Dedifferentiated amniotic fluid mesenchymal stem cell (primary cell): Measurements from ENCODE around the gene MTF1.
"Not testable (repeated sequence)": the region's sequence is repeated elsewhere in the genome, so short reads cannot be mapped to it uniquely, and the experiment has no call there.

Source experiments
- DNase-seq: peaks from one replicate; pipeline ENCODE4 v3.0.0-alpha.2; 2016; ENCODE audit errors: extremely low spot score

The MTF1 gene

DNA sequence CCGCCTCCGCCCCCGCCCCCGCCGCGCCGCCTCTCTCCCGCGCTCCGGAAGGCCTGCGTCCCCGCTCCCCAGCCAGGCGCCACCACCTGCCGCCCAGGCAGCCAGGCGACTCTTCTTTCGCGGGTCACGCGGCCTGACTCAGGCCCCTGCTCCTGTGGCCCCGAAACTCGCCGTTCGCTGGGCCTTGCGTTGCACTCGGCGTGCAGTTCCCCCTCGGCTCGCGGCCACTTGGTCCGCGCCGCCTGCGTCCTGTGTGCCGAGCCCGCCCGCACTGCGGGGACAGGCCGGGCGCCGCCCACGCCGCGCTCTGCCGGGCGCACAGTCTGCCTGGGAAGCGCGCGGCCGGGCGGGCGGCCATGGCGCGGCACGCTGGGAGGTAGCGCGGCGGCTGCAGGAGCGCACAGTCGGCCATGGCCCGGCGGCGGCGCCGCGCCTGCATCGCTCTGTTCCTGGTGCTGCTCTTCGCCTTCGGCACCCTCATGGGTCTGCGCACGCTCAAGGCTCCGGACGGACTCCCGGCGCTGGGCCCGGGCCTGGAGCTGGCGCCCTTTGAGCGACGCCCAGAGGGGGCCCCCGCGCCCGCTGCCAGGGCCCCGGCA lies 65.5 kb downstream of the MTF1 start, which contains the start of gene MANEAL:
TSS of gene MANEAL (plus strand) at position 75 of the 599 bp plus-strand sequence. CDS start at position 411, 336 bp downstream.
- peak; percentile 15 for DNase-seq

DNA sequence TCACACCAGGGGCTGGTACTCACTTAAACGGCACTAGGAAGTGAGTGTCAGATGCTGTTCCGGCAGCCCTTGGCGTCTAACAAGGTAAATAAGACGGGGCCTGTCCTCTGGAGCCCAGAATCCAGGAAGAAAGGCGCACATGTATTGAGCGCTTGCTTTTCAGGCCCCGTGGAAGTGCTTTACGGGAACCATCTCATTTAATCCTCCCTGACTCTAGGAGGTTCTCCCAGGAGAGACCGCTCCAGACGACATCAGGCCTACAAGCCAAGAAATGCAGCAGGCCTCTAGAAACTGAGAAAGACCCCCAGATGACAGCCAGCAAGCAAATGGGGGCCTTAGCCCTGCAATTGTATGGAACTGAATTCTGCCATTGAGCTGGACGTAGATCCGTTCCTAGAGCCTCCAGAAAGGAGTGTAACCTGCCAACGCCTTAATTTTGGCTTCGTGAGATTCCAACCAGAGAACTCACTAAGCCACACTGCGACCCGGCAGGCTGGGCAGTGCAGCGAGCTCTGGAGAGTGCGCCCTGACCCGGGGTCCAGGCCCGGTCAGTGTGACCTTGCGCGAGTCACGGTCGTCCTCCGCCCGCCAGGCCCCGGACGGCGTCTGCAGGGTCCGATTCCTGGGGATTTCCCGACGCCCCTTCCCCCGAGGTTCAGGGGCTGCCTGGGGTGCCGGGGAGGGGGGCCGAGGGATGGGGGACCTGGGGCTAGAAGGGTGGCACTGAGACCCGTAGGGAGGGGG lies 66.3 kb downstream of the MTF1 start:
- no peak for DNase-seq

- no peak for DNase-seq
Observed at GRCh38 chr1:37782491-37782890, 76.9 kb downstream of the MTF1 start.

- DNase-seq: no peak
Observed at GRCh38 chr1:37778654-37779053, 80.7 kb downstream of the MTF1 start.

DNA sequence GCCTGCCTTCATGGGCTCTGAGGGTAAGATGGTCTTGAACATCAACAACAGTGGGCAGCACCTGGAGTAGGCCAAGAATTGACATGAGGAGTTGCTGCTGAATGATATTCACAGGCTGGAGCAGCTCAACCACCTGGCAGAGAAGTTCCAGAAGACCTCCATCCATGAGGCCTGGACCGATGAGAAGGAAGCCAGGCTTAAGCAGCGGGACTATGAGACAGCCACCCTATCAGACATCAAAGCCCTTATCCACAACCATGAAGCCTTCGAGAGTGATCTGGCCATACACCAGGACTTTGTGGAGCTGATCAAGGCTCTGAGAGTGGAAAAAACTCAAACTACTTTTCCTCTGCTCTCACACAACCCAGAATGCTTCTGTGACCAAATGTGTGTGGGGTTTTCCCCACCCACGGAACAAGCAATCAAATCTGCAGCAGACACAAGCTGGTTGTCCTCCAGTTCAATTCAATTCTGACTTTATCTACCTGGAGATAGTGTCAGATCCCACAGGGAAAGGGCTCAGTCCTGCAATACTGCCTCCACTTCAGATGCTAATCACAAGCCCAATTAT lies 82.4 kb downstream of the MTF1 start:
- DNase-seq: no peak

GRCh38 chr1:37771440-37771839 lies 88.0 kb downstream of the MTF1 start:
- not testable (repeated sequence) for DNase-seq

DNA sequence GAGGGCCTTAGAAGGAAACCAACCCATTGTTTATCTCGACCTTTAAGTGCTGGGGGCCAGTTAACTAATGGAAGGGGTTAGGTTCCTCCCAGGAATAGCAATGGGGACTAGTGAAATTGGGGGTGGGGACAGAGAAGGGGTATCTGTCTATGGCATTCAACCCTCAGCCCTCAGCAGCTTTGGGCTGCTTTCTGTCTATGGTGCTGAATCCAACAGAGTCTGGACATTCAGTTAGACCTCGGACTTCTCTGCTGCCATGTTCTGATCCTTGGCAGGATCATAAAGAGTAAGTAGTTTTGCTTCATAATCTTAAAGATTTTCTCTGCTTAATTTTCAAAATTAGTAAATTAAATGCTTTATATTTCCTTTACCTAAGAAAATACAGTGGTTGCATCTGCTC lies 91.9 kb downstream of the MTF1 start:
- DNase-seq: no peak

DNA sequence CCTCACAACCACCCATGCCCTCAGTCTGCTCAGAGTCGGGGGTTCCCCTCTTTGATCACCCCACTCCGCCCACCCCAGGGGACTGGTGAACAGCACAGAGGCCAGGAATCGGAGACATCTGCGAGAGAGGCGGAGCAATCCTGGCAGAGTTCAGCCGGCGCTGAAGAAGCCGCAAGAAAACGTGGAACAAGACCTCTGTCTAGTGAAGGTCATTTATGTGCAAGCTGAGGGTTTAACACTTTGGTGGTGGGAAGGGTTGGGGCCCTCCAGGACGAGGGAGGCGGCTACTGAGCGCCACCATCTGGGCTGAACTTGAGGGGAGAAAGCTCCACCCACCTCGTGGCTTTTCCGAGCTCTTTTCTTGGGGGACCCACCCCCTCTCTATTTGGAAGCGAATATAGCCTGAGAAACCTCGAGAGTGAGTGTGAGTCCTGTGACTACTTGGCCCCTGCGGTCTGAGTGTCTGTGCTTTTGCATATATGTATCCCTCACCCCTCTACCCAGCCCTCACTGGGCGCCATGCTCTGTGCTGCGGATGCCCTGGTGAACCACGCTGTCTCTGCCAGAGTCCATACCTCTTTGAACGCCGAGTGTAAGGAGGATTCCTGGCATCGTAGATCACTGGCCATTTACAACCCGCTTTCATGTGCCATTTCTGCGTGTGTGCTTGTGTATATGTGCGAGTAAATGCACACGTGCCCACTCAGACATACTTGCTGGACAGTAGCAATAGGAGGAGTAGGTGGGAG lies 93.3 kb downstream of the MTF1 start:
- no peak for DNase-seq

- DNase-seq: no peak
Observed at GRCh38 chr1:37764888-37765441, 94.4 kb downstream of the MTF1 start, which contains the start of gene EPHA10. EPHA10 (minus strand) TSS chr1:37765120; CDS start chr1:37765066, 54 bp downstream.

DNA sequence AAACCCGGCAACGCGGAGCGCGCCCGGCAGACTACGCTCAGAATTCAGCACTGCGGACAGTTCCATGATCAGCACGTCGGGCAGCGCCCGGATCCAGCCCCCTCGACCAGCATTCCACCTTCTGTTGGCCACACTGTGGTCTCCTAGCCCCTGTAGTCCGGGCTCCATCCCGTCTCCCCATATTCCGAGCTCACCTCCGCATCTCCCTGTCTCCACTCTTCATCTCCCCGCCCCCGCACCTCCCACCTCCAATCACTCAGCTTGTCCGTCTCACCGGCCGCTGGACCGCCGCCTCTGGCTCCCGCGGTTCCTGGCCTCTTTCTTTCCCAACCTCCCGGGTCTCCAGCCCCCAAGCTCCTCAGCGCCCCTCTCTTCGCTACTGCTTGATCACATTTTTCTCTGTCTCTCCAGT lies 95.0 kb downstream of the MTF1 start:
- no peak for DNase-seq

GRCh38 chr1:37763791-37764413 lies 95.5 kb downstream of the MTF1 start:
- DNase-seq: no peak

DNA sequence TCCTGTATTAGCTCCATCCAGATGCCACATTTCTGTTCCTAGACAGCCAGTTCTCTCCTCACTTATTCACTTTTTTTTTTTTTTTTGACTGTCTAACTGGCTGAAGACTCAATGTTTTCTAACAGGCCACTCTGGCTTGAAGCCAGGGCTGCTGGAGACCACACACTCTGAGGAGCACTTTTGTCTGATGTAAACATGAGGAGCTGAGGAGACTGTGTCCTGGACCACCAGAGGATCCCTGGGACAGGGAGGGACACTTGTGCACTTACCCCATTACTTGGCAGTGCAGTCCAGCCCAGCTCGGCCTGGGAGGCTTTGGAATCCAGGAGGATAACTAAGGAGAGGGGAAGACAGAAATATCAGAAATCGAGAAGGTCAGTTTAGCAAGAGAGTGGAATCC lies 96.9 kb downstream of the MTF1 start:
- DNase-seq: no peak

DNA sequence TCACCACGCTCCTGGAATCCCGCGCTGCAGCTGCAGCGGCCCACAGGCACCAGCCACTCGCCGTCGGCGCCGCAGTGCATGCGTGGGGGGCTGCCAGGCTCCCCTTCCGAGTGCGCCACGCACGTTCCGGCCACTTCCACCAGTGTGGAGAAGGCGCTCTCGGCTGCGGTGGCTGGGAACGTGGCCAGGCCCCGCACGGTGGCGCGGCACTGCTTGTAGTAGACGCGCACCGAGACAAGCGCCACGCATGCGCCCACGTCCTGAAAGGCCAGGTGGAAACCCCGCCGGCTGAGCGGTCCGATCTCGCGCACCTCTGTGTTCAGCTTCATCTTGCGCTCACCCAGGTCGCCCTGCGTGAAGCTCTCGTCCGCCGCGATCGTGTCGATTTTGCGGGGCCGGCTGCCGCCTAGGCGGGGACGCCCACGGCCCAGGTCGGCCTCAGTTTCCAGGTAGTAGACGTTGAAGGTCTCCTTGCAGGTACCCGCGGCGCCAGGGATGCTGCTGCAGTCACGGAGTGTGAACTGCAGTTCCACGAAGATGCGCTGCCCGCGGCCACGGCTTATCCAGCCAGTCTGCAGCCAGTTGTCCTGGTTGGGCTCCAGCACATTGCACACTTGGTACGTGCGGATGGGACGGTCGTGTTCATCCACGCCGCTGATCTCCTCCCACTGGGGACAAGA lies 97.8 kb downstream of the MTF1 start:
- DNase-seq: no peak
